Kidney (tissue), 14 donors: ENCODE data around the gene RNF25. TPM values are rescaled to one million over a fixed set of nuclear protein-coding genes. Genes with fewer than 3 reads are reported as not detected.

Source experiments
- DNase-seq, 5 donors: peaks; one replicate each; pipeline ENCODE4 v3.0.0-alpha.2; 2013 to 2020
- FAIRE-seq: peaks from 2 replicates; lab custom pipeline; 2012; peaks lifted over from hg19 to GRCh38; lab: Jason Lieb, UNC
- H3K27ac ChIP-seq, 2 donors: one replicate each; pipeline ENCODE4 v1.7.0; 2013; ENCODE audit warnings: low read depth in 2 of 2, low read length in 2 of 2, inconsistent platforms in 1 of 2
- H3K27me3 ChIP-seq: one replicate; pipeline ENCODE4 v1.7.1; 2013; ENCODE audit warnings: low read length, inconsistent platforms; ENCODE audit not compliant: control insufficient read depth, insufficient read depth
- H3K36me3 ChIP-seq, 3 donors: one replicate each; pipeline versions ENCODE4 v1.7.0 to v1.7.1; 2013; ENCODE audit warnings: low read length in 3 of 3, control low read depth in 1 of 3, inconsistent platforms in 1 of 3; ENCODE audit not compliant: insufficient read depth in 3 of 3, control insufficient read depth in 2 of 3
- H3K4me1 ChIP-seq, 3 donors: one replicate each; pipeline versions ENCODE4 v1.7.0 to v1.7.1; 2013; ENCODE audit warnings: low read length in 3 of 3, inconsistent platforms in 1 of 3, low read depth in 1 of 3; ENCODE audit not compliant: control insufficient read depth in 2 of 3, insufficient read depth in 2 of 3
- H3K4me3 ChIP-seq, 3 donors: one replicate each; pipeline versions ENCODE4 v1.7.0 to v1.8.1; 2013; ENCODE audit warnings: low read length in 3 of 3, control low read depth in 1 of 3, inconsistent platforms in 1 of 3
- H3K9ac ChIP-seq, 3 donors: one replicate each; pipeline versions ENCODE4 v1.7.0 to v1.7.1; 2013; ENCODE audit warnings: low read length in 3 of 3, control low read depth in 1 of 3, inconsistent platforms in 1 of 3
- H3K9me3 ChIP-seq, 3 donors: one replicate each; pipeline versions ENCODE4 v1.7.0 to v1.7.1; 2013; ENCODE audit warnings: low read length in 3 of 3, control low read depth in 1 of 3, inconsistent platforms in 1 of 3; ENCODE audit not compliant: control insufficient read depth in 2 of 3, insufficient read depth in 1 of 3
- CTCF ChIP-seq: IDR thresholded peaks from 3 replicates; pipeline ENCODE4 v1.5.1; 2012; ENCODE audit warnings: mild to moderate bottlenecking, moderate library complexity, borderline replicate concordance; ENCODE audit not compliant: insufficient read depth; ENCODE audit errors: extremely low read depth
- intact Hi-C: fragments of 100-400 bp; cut with DNase I; formaldehyde crosslinking; loops from one replicate; pipeline ENCODE4 v1.11.1; 2022
- polyA plus RNA-seq: library from polyadenylated mRNA; stranded (reverse); fragments of 350-450 nt; fragmentation: Illumina TruSeq; extraction: RNeasy Lipid Tissue Mini Kit (QIAGEN cat#74804); gene quantifications from one replicate; pipeline ENCODE4 v1.2.3, GENCODE V29; 2014; ENCODE audit warnings: low read depth, low replicate concordance; ENCODE audit not compliant: insufficient read depth
- total RNA-seq: library from RNA; stranded (reverse); fragmentation: NEBNext Ultra II Directional; extraction: Animal tissue kit (Norgen Biotek cat#: 25700); gene quantifications from one replicate; pipeline ENCODE4 v1.2.1, GENCODE V29; 2021
- donor health status: control.
- donor health status: control.
- donor health status: control.
- donor health status: control.
- donor health status: control.
- donor health status: DM: yes; HTN: yes; CAD: no.
- donor health status: Normal renal cell carcinoma (clear cell type).

RNF25 gene
- total and polyA plus RNA-seq, 2 donors from 2014 or later = 27.8 to 30.2 TPM

GRCh38 chr2:218720048-218721041 lies 48.5 kb upstream of the RNF25 start:
- Histone ChIP-seq H3K4me1 (no peaks in the 10 kb centered on the region), H3K27ac (no peak overlapping the region), H3K4me3 (no peak overlapping the region), H3K9ac (no peak overlapping the region), H3K9me3 (no peaks in the 10 kb centered on the region), H3K36me3 (no peaks in the 10 kb centered on the region), H3K27me3 (no peaks in the 10 kb centered on the region)
- DNase-seq = no peak
- intact Hi-C loops = no loop called here
- no peak for TF ChIP-seq CTCF
- FAIRE-seq = no peak

- H3K4me3 ChIP-seq = no peak overlapping the region
- no peak for TF ChIP-seq CTCF
- no peak for DNase-seq
- no peak overlapping the region for H3K9ac ChIP-seq
- H3K27me3 ChIP-seq = no peaks in the 10 kb centered on the region
- no peak overlapping the region for H3K27ac ChIP-seq
- intact Hi-C loops = no loop called here
- FAIRE-seq = no peak
- no peaks in the 10 kb centered on the region for H3K9me3 ChIP-seq
- no peaks in the 10 kb centered on the region for H3K4me1 ChIP-seq
- H3K36me3 ChIP-seq = no peaks in the 10 kb centered on the region
Measured at GRCh38 chr2:218719457-218719856, 47.7 kb upstream of the RNF25 start.

- intact Hi-C loops = no loop called here
Measured at GRCh38 chr2:218718058-218718457, 46.3 kb upstream of the RNF25 start.

More at GRCh38 chr2:218718058-218718457, 46.3 kb upstream of the RNF25 start:
- Histone ChIP-seq H3K27me3 (no peaks in the 10 kb centered on the region), H3K4me1 (no peaks in the 10 kb centered on the region), H3K36me3 (no peaks in the 10 kb centered on the region), H3K9ac (no peak overlapping the region), H3K27ac (no peak overlapping the region), H3K4me3 (no peak overlapping the region), H3K9me3 (no peaks in the 10 kb centered on the region)
- FAIRE-seq (no peak), DNase-seq (no peak)
- TF ChIP-seq CTCF = no peak
